IPS-NIHi11 (cell line): ENCODE results near the gene MATN3.

Source experiments
- DNase-seq: peaks from one replicate; pipeline ENCODE4 v3.0.0; 2012; ENCODE audit warnings: mixed read lengths, low spot score

The MATN3 gene

GRCh38 chr2:20035955-20036666 lies 23.6 kb upstream of the MATN3 start:
- DNase-seq = no peak

- DNase-seq = no peak
Observed at GRCh38 chr2:20034821-20035220, 22.4 kb upstream of the MATN3 start.

GRCh38 chr2:20034218-20034617 lies 21.8 kb upstream of the MATN3 start:
- DNase-seq = no peak

GRCh38 chr2:20033322-20033721 lies 20.9 kb upstream of the MATN3 start:
- no peak for DNase-seq

- no peak for DNase-seq
Observed at GRCh38 chr2:20030224-20030623, 17.8 kb upstream of the MATN3 start.

GRCh38 chr2:20027705-20028434 lies 15.4 kb upstream of the MATN3 start:
- DNase-seq = no peak

- DNase-seq = no peak
Observed at GRCh38 chr2:20027260-20027677, 14.8 kb upstream of the MATN3 start.

GRCh38 chr2:20025065-20025786 lies 12.8 kb upstream of the MATN3 start:
- DNase-seq = no peak

GRCh38 chr2:20023688-20024087 lies 11.2 kb upstream of the MATN3 start:
- no peak for DNase-seq

GRCh38 chr2:20021405-20022009 lies 9.0 kb upstream of the MATN3 start:
- no peak for DNase-seq

- no peak for DNase-seq
Observed at GRCh38 chr2:20019747-20020146, 7.3 kb upstream of the MATN3 start.

- DNase-seq = no peak
Observed at GRCh38 chr2:20018601-20019152, 6.2 kb upstream of the MATN3 start.

- DNase-seq = peak; percentile 26
Observed at GRCh38 chr2:20016346-20016745, 3.9 kb upstream of the MATN3 start.

GRCh38 chr2:20015482-20016083 lies 3.1 kb upstream of the MATN3 start:
- peak; percentile 51 for DNase-seq

- DNase-seq = no peak
Observed at GRCh38 chr2:20013126-20013849, 820 bp upstream of the MATN3 start.

- DNase-seq = peak; percentile 39
Observed at GRCh38 chr2:20012032-20012281, 511 bp downstream of the MATN3 start.

GRCh38 chr2:20011276-20012031 lies 1.0 kb downstream of the MATN3 start:
- DNase-seq = no peak

GRCh38 chr2:20008703-20009102 lies 3.8 kb downstream of the MATN3 start:
- DNase-seq = no peak

GRCh38 chr2:20005891-20006470 lies 6.5 kb downstream of the MATN3 start:
- no peak for DNase-seq

GRCh38 chr2:20005067-20005627 lies 7.3 kb downstream of the MATN3 start:
- DNase-seq = no peak
